GM23338 (cell line): ENCODE data around the gene NOP9. TPM values are rescaled to one million over a fixed set of nuclear protein-coding genes. Genes with fewer than 3 reads are reported as not detected.

ENCODE experiments used
- ATAC-seq: fragments of 200-7000 bp; cut with Tn5 transposase; 3 replicates; pipeline ENCODE4 v1.9.1; 2020
- DNase-seq: peaks from one replicate; pipeline ENCODE4 v3.0.0-alpha.2; 2015; ENCODE audit warnings: low spot score
- H2AFZ ChIP-seq: fragments of 200-600 bp; sonication (generic); 2 replicates; pipeline ENCODE4 v1.8.0; 2016; ENCODE audit warnings: antibody characterized with exemption, mild to moderate bottlenecking, moderate library complexity
- H3F3A ChIP-seq: fragments of 200-600 bp; sonication (generic); replicated peaks from 2 replicates; pipeline ENCODE4 v1.8.0; 2017; ENCODE audit warnings: antibody characterized with exemption, mixed run types, low read depth
- H3K27ac ChIP-seq: fragments of 200-600 bp; sonication (generic); 2 replicates; pipeline ENCODE4 v1.6.1; 2016; ENCODE audit warnings: low read depth
- H3K27me3 ChIP-seq: fragments of 200-600 bp; sonication (generic); 2 replicates; pipeline ENCODE4 v1.8.0; 2016; ENCODE audit warnings: mild to moderate bottlenecking, mixed run types, moderate library complexity; ENCODE audit not compliant: insufficient read depth
- H3K36me3 ChIP-seq: fragments of 200-600 bp; sonication (generic); 2 replicates; pipeline ENCODE4 v1.8.0; 2016; ENCODE audit warnings: mild to moderate bottlenecking; ENCODE audit not compliant: insufficient read depth
- H3K4me1 ChIP-seq: fragments of 200-600 bp; sonication (generic); 2 replicates; pipeline ENCODE4 v1.8.0; 2016; ENCODE audit warnings: mild to moderate bottlenecking, moderate library complexity; ENCODE audit not compliant: insufficient read depth
- H3K4me2 ChIP-seq: fragments of 200-600 bp; sonication (generic); 2 replicates; pipeline ENCODE4 v1.7.1; 2017; ENCODE audit warnings: mixed run types
- H3K4me3 ChIP-seq: fragments of 200-600 bp; sonication (generic); 2 replicates; pipeline ENCODE4 v1.6.1; 2016; ENCODE audit warnings: mixed run types
- H3K79me2 ChIP-seq: fragments of 200-600 bp; sonication (generic); replicated peaks from 2 replicates; pipeline ENCODE4 v1.8.0; 2017; ENCODE audit warnings: mild to moderate bottlenecking; ENCODE audit not compliant: insufficient read depth
- H3K9me2 ChIP-seq: fragments of 200-600 bp; sonication (generic); 2 replicates; pipeline ENCODE4 v1.8.0; 2017; ENCODE audit not compliant: insufficient read depth
- H4K20me1 ChIP-seq: fragments of 200-600 bp; sonication (generic); replicated peaks from 2 replicates; pipeline ENCODE4 v1.8.0; 2017; ENCODE audit warnings: mild to moderate bottlenecking; ENCODE audit not compliant: insufficient read depth
- H3K27ac Mint-ChIP-seq: 2 replicates; pipeline ENCODE4 v1.8.0; 2020; ENCODE audit warnings: inconsistent platforms, mild to moderate bottlenecking, moderate library complexity, mixed read lengths
- H3K27me3 Mint-ChIP-seq: 3 replicates; pipeline ENCODE4 v1.8.0; 2022; ENCODE audit warnings: low read depth, mild to moderate bottlenecking, moderate library complexity, mixed read lengths, inconsistent platforms; ENCODE audit not compliant: insufficient read depth, poor library complexity
- H3K36me3 Mint-ChIP-seq: 3 replicates; pipeline ENCODE4 v1.8.0; 2021; ENCODE audit warnings: low read depth, mild to moderate bottlenecking, inconsistent platforms, moderate library complexity, mixed read lengths
- H3K4me1 Mint-ChIP-seq: 3 replicates; pipeline ENCODE4 v1.8.0; 2020; ENCODE audit warnings: mild to moderate bottlenecking, inconsistent platforms, mixed read lengths
- H3K4me3 Mint-ChIP-seq: 3 replicates; pipeline ENCODE4 v1.8.0; 2021; ENCODE audit warnings: moderate library complexity, mild to moderate bottlenecking, inconsistent platforms, mixed read lengths
- H3K9me3 Mint-ChIP-seq: 3 replicates; pipeline ENCODE4 v1.8.0; 2020; ENCODE audit warnings: moderate library complexity, mild to moderate bottlenecking, inconsistent platforms, mixed read lengths
- CREB1 ChIP-seq: fragments of 250-450 bp; sonication (Bioruptor Pico); IDR thresholded peaks from 2 replicates; pipeline ENCODE4 v1.5.0; 2020; ENCODE audit warnings: low read depth, mild to moderate bottlenecking, moderate library complexity
- EZH2 ChIP-seq: fragments of 200-600 bp; sonication (generic); IDR thresholded peaks from one replicate; pipeline ENCODE4 v1.8.0; 2017; ENCODE audit warnings: antibody characterized with exemption, mild to moderate bottlenecking, low read depth; ENCODE audit not compliant: unreplicated experiment
- EZH2phosphoT487 ChIP-seq: fragments of 200-600 bp; sonication (generic); IDR thresholded peaks from one replicate; pipeline ENCODE4 v1.8.1; 2018; ENCODE audit warnings: antibody characterized with exemption; ENCODE audit not compliant: unreplicated experiment
- JUNB ChIP-seq: IDR thresholded peaks from one replicate; pipeline ENCODE4 v1.6.1; 2016; ENCODE audit warnings: antibody characterized with exemption; ENCODE audit not compliant: unreplicated experiment
- NANOG ChIP-seq: IDR thresholded peaks from 2 replicates; pipeline ENCODE4 v1.6.1; 2016; ENCODE audit warnings: antibody characterized with exemption, borderline replicate concordance
- POLR2AphosphoS5 ChIP-seq: IDR thresholded peaks from 2 replicates; pipeline ENCODE4 v1.6.1; 2016; ENCODE audit warnings: antibody characterized with exemption, low read depth
- STAT1 ChIP-seq: IDR thresholded peaks from one replicate; pipeline ENCODE4 v1.6.1; 2016; ENCODE audit warnings: antibody characterized with exemption; ENCODE audit not compliant: unreplicated experiment
- ZNF114 ChIP-seq: fragments of 250-450 bp; sonication (Bioruptor Pico); IDR thresholded peaks from 2 replicates; pipeline ENCODE4 v1.5.0; 2020; ENCODE audit warnings: mild to moderate bottlenecking, moderate library complexity
- ZNF331 ChIP-seq: fragments of 250-450 bp; sonication (Bioruptor Pico); IDR thresholded peaks from 2 replicates; pipeline ENCODE4 v1.5.0; 2020; ENCODE audit warnings: low read depth, mild to moderate bottlenecking, moderate library complexity
- polyA plus RNA-seq: library from polyadenylated mRNA; unstranded; fragments of >200 nt; fragmentation: Nextera tagmentation; extraction: Ambion mirVana; gene quantifications from 2 replicates; pipeline ENCODE4 v1.2.1, GENCODE V29; 2016
- total RNA-seq: library from RNA; depleted of rRNA; stranded (reverse); fragments of >200 nt; shearing (Covaris generic); gene quantifications from 2 replicates; pipeline ENCODE4 v1.2.3, GENCODE V29; 2014
- TF ChIP-seq, protein P1 (sequence below): fragments of 250-450 bp; sonication (Bioruptor Pico); IDR thresholded peaks from 2 replicates; pipeline ENCODE4 v1.5.0; 2020; ENCODE audit warnings: mild to moderate bottlenecking, moderate library complexity
- TF ChIP-seq, protein P2 (sequence below): IDR thresholded peaks from one replicate; pipeline ENCODE4 v1.6.1; 2018; ENCODE audit warnings: antibody characterized with exemption; ENCODE audit not compliant: unreplicated experiment
- TF ChIP-seq, protein P3 (sequence below): IDR thresholded peaks from 2 replicates; pipeline ENCODE4 v1.6.1; 2016; ENCODE audit warnings: antibody characterized with exemption
- TF ChIP-seq, protein P4 (sequence below), 2 experiments: fragments of 200-600 bp in 1 of 2; sonication (generic) in 1 of 2; conservative IDR thresholded peaks; 2 replicates each; pipeline versions ENCODE4 v1.5.1 to v1.6.1; 2016 to 2017; ENCODE audit warnings: antibody characterized with exemption in 2 of 2, low read depth in 2 of 2, mild to moderate bottlenecking in 2 of 2, moderate library complexity in 1 of 2

NOP9 gene
- total and polyA plus RNA-seq, 2 experiments from 2014 or later: 7.9 to 32.8 TPM

DNA sequence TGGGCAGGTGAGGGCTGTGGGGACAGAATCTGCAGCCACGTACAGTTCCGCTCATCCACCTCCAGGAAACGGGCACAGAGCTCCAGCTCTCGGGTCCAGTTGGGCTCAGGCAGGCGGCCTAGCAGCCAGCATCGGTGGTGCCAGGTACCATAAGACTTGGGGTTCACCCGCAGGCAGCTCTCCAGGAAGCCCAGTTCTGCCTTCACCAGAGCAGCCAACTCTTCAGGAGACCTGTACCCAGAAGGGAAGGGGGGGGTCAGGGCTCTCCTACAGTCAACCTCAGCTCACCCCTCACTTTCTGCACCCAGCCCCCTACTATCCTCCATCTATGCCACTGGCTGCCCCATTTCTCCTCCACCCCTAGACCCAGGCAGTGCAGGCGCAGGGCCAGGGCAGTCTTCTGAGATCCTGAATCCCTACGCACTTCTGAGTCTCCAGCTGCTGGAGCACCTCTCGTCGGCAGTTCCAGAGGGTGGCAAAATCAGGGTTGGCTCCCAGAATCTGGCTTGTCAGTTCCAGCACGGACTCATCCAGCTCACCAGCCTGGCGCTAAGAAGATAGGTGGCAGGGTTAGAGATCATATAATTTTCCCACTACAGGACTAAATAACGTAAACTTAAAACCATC lies 29.6 kb upstream of the NOP9 start:
- H3K27ac Mint-ChIP-seq: no peak overlapping the region
- TF ChIP-seq EZH2phosphoT487 (no peak), POLR2AphosphoS5 (no peak), CREB1 (CRISPR knock-in tag) (no peak), JUNB (no peak), EZH2 (no peak), ZNF114 (no peak), NANOG (no peak), STAT1 (no peak), ZNF331 (CRISPR knock-in tag) (no peak)
- TF ChIP-seq, protein P1, sequence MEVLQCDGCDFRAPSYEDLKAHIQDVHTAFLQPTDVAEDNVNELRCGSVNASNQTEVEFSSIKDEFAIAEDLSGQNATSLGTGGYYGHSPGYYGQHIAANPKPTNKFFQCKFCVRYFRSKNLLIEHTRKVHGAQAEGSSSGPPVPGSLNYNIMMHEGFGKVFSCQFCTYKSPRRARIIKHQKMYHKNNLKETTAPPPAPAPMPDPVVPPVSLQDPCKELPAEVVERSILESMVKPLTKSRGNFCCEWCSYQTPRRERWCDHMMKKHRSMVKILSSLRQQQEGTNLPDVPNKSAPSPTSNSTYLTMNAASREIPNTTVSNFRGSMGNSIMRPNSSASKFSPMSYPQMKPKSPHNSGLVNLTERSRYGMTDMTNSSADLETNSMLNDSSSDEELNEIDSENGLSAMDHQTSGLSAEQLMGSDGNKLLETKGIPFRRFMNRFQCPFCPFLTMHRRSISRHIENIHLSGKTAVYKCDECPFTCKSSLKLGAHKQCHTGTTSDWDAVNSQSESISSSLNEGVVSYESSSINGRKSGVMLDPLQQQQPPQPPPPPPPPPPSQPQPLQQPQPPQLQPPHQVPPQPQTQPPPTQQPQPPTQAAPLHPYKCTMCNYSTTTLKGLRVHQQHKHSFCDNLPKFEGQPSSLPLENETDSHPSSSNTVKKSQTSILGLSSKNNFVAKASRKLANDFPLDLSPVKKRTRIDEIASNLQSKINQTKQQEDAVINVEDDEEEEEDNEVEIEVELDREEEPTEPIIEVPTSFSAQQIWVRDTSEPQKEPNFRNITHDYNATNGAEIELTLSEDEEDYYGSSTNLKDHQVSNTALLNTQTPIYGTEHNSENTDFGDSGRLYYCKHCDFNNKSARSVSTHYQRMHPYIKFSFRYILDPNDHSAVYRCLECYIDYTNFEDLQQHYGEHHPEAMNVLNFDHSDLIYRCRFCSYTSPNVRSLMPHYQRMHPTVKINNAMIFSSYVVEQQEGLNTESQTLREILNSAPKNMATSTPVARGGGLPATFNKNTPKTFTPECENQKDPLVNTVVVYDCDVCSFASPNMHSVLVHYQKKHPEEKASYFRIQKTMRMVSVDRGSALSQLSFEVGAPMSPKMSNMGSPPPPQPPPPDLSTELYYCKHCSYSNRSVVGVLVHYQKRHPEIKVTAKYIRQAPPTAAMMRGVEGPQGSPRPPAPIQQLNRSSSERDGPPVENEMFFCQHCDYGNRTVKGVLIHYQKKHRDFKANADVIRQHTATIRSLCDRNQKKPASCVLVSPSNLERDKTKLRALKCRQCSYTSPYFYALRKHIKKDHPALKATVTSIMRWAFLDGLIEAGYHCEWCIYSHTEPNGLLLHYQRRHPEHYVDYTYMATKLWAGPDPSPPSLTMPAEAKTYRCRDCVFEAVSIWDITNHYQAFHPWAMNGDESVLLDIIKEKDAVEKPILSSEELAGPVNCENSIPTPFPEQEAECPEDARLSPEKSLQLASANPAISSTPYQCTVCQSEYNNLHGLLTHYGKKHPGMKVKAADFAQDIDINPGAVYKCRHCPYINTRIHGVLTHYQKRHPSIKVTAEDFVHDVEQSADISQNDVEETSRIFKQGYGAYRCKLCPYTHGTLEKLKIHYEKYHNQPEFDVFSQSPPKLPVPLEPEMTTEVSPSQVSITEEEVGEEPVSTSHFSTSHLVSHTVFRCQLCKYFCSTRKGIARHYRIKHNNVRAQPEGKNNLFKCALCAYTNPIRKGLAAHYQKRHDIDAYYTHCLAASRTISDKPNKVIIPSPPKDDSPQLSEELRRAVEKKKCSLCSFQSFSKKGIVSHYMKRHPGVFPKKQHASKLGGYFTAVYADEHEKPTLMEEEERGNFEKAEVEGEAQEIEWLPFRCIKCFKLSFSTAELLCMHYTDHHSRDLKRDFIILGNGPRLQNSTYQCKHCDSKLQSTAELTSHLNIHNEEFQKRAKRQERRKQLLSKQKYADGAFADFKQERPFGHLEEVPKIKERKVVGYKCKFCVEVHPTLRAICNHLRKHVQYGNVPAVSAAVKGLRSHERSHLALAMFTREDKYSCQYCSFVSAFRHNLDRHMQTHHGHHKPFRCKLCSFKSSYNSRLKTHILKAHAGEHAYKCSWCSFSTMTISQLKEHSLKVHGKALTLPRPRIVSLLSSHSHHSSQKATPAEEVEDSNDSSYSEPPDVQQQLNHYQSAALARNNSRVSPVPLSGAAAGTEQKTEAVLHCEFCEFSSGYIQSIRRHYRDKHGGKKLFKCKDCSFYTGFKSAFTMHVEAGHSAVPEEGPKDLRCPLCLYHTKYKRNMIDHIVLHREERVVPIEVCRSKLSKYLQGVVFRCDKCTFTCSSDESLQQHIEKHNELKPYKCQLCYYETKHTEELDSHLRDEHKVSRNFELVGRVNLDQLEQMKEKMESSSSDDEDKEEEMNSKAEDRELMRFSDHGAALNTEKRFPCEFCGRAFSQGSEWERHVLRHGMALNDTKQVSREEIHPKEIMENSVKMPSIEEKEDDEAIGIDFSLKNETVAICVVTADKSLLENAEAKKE (CRISPR knock-in tag): no peak
- TF ChIP-seq, protein P2, sequence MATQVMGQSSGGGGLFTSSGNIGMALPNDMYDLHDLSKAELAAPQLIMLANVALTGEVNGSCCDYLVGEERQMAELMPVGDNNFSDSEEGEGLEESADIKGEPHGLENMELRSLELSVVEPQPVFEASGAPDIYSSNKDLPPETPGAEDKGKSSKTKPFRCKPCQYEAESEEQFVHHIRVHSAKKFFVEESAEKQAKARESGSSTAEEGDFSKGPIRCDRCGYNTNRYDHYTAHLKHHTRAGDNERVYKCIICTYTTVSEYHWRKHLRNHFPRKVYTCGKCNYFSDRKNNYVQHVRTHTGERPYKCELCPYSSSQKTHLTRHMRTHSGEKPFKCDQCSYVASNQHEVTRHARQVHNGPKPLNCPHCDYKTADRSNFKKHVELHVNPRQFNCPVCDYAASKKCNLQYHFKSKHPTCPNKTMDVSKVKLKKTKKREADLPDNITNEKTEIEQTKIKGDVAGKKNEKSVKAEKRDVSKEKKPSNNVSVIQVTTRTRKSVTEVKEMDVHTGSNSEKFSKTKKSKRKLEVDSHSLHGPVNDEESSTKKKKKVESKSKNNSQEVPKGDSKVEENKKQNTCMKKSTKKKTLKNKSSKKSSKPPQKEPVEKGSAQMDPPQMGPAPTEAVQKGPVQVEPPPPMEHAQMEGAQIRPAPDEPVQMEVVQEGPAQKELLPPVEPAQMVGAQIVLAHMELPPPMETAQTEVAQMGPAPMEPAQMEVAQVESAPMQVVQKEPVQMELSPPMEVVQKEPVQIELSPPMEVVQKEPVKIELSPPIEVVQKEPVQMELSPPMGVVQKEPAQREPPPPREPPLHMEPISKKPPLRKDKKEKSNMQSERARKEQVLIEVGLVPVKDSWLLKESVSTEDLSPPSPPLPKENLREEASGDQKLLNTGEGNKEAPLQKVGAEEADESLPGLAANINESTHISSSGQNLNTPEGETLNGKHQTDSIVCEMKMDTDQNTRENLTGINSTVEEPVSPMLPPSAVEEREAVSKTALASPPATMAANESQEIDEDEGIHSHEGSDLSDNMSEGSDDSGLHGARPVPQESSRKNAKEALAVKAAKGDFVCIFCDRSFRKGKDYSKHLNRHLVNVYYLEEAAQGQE: no peak
- TF ChIP-seq, protein P3, sequence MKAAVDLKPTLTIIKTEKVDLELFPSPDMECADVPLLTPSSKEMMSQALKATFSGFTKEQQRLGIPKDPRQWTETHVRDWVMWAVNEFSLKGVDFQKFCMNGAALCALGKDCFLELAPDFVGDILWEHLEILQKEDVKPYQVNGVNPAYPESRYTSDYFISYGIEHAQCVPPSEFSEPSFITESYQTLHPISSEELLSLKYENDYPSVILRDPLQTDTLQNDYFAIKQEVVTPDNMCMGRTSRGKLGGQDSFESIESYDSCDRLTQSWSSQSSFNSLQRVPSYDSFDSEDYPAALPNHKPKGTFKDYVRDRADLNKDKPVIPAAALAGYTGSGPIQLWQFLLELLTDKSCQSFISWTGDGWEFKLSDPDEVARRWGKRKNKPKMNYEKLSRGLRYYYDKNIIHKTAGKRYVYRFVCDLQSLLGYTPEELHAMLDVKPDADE: no peak
- TF ChIP-seq, protein P4, sequence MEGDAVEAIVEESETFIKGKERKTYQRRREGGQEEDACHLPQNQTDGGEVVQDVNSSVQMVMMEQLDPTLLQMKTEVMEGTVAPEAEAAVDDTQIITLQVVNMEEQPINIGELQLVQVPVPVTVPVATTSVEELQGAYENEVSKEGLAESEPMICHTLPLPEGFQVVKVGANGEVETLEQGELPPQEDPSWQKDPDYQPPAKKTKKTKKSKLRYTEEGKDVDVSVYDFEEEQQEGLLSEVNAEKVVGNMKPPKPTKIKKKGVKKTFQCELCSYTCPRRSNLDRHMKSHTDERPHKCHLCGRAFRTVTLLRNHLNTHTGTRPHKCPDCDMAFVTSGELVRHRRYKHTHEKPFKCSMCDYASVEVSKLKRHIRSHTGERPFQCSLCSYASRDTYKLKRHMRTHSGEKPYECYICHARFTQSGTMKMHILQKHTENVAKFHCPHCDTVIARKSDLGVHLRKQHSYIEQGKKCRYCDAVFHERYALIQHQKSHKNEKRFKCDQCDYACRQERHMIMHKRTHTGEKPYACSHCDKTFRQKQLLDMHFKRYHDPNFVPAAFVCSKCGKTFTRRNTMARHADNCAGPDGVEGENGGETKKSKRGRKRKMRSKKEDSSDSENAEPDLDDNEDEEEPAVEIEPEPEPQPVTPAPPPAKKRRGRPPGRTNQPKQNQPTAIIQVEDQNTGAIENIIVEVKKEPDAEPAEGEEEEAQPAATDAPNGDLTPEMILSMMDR (conservative IDR thresholded peaks at IDR 0.05; ENCODE audit: low read depth in 2 of 2): no peak

More for the DNA sequence above, 29.6 kb upstream of the NOP9 start:
- H3K4me3 ChIP-seq: peak overlapping the region; percentile 86
- H3K4me1 ChIP-seq: peaks cover 16% of the 10 kb centered on the region
- H3K9me3 Mint-ChIP-seq: no peaks in the 10 kb centered on the region; the same call in 2 of the 3 replicates
- peaks cover 6% of the 10 kb centered on the region; the same call in 2 of the 3 replicates for H3K36me3 Mint-ChIP-seq
- DNase-seq (no peak), ATAC-seq (no peak)
- peaks cover 11% of the 10 kb centered on the region; the same call in 1 of the 2 replicates for H3F3A ChIP-seq
- H3K27ac ChIP-seq: no peak overlapping the region
- peak overlapping the region; percentile 77; the same call in 2 of the 3 replicates for H3K4me3 Mint-ChIP-seq
- H4K20me1 ChIP-seq: no peaks in the 10 kb centered on the region
- H3K79me2 ChIP-seq: no peaks in the 10 kb centered on the region; the same call in 1 of the 2 replicates
- no peaks in the 10 kb centered on the region for H3K36me3 ChIP-seq
- peaks cover 22% of the 10 kb centered on the region for H3K4me1 Mint-ChIP-seq
- no peak overlapping the region for H2AFZ ChIP-seq
- H3K4me2 ChIP-seq: peak overlapping the region; percentile 84
- H3K9me2 ChIP-seq: no peaks in the 10 kb centered on the region
- H3K27me3 ChIP-seq: no peaks in the 10 kb centered on the region
- H3K27me3 Mint-ChIP-seq: peaks cover 8% of the 10 kb centered on the region
